ENCODE measurements around the gene DAAM1. TPM values are rescaled to one million over a fixed set of nuclear protein-coding genes. Genes with fewer than 3 reads are reported as not detected.

The DAAM1 gene
- total RNA-seq, 2 donors from 2014 or later: 61.4 to 67.0 TPM

- no peak for DNase-seq (ENCODE audit: low spot score)
- no peak overlapping the region for H3K4me3 ChIP-seq
- H3K36me3 ChIP-seq: no peaks in the 10 kb centered on the region
- TF ChIP-seq, protein P1, sequence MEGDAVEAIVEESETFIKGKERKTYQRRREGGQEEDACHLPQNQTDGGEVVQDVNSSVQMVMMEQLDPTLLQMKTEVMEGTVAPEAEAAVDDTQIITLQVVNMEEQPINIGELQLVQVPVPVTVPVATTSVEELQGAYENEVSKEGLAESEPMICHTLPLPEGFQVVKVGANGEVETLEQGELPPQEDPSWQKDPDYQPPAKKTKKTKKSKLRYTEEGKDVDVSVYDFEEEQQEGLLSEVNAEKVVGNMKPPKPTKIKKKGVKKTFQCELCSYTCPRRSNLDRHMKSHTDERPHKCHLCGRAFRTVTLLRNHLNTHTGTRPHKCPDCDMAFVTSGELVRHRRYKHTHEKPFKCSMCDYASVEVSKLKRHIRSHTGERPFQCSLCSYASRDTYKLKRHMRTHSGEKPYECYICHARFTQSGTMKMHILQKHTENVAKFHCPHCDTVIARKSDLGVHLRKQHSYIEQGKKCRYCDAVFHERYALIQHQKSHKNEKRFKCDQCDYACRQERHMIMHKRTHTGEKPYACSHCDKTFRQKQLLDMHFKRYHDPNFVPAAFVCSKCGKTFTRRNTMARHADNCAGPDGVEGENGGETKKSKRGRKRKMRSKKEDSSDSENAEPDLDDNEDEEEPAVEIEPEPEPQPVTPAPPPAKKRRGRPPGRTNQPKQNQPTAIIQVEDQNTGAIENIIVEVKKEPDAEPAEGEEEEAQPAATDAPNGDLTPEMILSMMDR (IDR thresholded peaks at IDR 0.05): no peak
- H3K27me3 ChIP-seq: no peaks in the 10 kb centered on the region
- no peaks in the 10 kb centered on the region for H3K9me3 ChIP-seq
- H3K27ac ChIP-seq: no peak overlapping the region
- H3K4me1 ChIP-seq: peaks cover 0 to 38% of the 10 kb centered on the region in 2 donors
These were observed 18.4 kb downstream of the DAAM1 start for GRCh38 chr14:59206892-59207291.

DNA sequence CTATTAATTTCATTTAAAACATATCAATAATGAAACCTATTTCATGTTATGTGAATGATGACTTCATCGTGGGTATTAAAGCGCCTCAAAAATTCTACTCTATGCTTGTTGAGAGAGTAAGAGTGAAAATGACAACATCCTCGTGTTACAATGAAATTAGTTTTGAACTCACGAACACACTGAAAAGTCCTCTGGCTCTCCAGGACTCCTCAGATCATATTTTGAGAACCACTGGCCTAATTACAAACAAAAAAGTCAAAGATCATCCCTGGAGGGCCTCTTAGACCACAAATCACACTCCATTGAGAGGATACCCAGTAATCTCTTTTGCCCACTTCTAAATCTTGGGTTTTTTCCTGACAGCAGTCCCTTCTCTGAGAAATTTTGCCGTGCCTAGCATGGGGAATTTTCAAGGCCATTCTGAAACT, 19.1 kb downstream of the DAAM1 start:
- no peaks in the 10 kb centered on the region for H3K9me3 ChIP-seq
- no peaks in the 10 kb centered on the region for H3K36me3 ChIP-seq
- TF ChIP-seq, protein P1 (IDR thresholded peaks at IDR 0.05): no peak
- no peak for DNase-seq (ENCODE audit: low spot score)
- H3K4me3 ChIP-seq: no peak overlapping the region
- H3K4me1 ChIP-seq: peaks cover 0 to 40% of the 10 kb centered on the region in 2 donors
- H3K27me3 ChIP-seq: no peaks in the 10 kb centered on the region
- H3K27ac ChIP-seq: no peak overlapping the region

DNA sequence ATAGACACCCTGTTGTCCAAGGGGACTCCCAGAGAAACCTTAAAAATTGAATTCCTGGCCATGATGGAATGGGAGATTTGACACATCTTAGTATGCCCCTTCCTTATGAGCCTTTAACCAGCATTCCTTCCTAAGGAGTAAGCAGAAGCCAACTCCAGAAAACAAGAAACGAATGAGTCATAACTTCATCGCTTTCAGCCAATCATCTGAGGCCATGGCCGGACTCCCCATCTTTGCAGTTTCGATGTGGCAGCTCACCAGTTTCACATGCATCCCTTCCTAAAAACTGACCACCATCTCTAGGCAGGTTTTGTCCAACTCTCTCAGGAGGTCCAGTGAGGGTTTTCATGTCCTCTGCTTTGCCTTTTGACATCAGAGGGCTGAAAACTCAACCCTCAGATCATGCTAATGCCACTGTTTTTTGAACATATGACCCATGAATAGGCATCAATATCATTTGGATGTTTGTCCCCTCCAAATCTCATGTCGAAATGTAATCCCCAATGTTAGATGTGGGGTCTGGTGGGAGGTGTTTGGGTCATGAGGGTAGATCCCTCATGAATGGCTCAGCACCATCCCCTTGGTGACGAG, 19.9 kb downstream of the DAAM1 start:
- Histone ChIP-seq H3K27ac (no peak overlapping the region), H3K27me3 (no peaks in the 10 kb centered on the region), H3K4me1 (peaks cover 0 to 46% of the 10 kb centered on the region in 2 donors), H3K9me3 (no peaks in the 10 kb centered on the region), H3K36me3 (no peaks in the 10 kb centered on the region), H3K4me3 (no peak overlapping the region)
- TF ChIP-seq, protein P1 (IDR thresholded peaks at IDR 0.05): no peak
- no peak for DNase-seq (ENCODE audit: low spot score)

DNA sequence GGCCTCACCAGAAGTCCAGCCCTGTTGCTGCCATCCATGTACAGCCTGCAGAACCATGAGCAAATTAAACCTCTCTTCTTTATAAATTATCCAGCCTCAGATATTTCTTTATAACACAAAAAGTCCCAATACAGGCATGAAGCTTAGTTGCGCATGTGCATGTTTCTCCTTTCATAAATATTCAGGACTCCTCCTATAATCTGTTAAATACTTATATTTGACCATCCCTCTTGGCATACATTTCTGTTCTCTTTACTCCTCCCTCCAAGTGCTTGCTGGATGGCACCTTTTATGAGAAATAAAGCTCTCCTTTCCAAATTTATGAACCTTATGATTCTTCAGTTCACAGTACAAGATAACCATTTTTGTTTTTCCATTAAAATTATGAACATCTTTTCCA, 20.5 kb downstream of the DAAM1 start:
- TF ChIP-seq, protein P1 (IDR thresholded peaks at IDR 0.05): no peak
- Histone ChIP-seq H3K27ac (no peak overlapping the region), H3K4me1 (peaks cover 0 to 47% of the 10 kb centered on the region in 2 donors), H3K36me3 (no peaks in the 10 kb centered on the region), H3K4me3 (no peak overlapping the region), H3K27me3 (no peaks in the 10 kb centered on the region), H3K9me3 (no peaks in the 10 kb centered on the region)
- no peak for DNase-seq (ENCODE audit: low spot score)

GRCh38 chr14:59210621-59211020, 22.2 kb downstream of the DAAM1 start:
- H3K9me3 ChIP-seq: no peaks in the 10 kb centered on the region
- H3K27me3 ChIP-seq: no peaks in the 10 kb centered on the region
- peaks cover 0 to 59% of the 10 kb centered on the region in 2 donors for H3K4me1 ChIP-seq
- no peaks in the 10 kb centered on the region for H3K36me3 ChIP-seq
- no peak overlapping the region for H3K27ac ChIP-seq
- no peak for DNase-seq (ENCODE audit: low spot score)
- TF ChIP-seq, protein P1 (IDR thresholded peaks at IDR 0.05): no peak
- no peak overlapping the region for H3K4me3 ChIP-seq

All from right atrium auricular region (tissue), 2 donors.